Fibroblast of villous mesenchyme (primary cell): ENCODE data around the gene SNAPIN. TPM values are rescaled to one million over a fixed set of nuclear protein-coding genes. Genes with fewer than 3 reads are reported as not detected.

Experiments
- DNase-seq: peaks from one replicate; pipeline ENCODE4 v3.0.0-alpha.2; 2010; ENCODE audit warnings: low read depth
- H3K4me3 ChIP-seq: 2 replicates; pipeline ENCODE4 v1.5.1; 2011; ENCODE audit warnings: low read depth, mild to moderate bottlenecking, low read length
- CTCF ChIP-seq: IDR thresholded peaks from 2 replicates; pipeline ENCODE4 v1.5.1; 2012; ENCODE audit warnings: low read depth, mild to moderate bottlenecking, low read length; ENCODE audit not compliant: insufficient read depth
- total RNA-seq: library from RNA; depleted of rRNA; stranded (reverse); fragments of >200 nt; gene quantifications from 2 replicates; pipeline ENCODE4 v1.2.3, GENCODE V29; 2012

Gene SNAPIN
- total RNA-seq, 1 donor: 66.1 TPM

DNA sequence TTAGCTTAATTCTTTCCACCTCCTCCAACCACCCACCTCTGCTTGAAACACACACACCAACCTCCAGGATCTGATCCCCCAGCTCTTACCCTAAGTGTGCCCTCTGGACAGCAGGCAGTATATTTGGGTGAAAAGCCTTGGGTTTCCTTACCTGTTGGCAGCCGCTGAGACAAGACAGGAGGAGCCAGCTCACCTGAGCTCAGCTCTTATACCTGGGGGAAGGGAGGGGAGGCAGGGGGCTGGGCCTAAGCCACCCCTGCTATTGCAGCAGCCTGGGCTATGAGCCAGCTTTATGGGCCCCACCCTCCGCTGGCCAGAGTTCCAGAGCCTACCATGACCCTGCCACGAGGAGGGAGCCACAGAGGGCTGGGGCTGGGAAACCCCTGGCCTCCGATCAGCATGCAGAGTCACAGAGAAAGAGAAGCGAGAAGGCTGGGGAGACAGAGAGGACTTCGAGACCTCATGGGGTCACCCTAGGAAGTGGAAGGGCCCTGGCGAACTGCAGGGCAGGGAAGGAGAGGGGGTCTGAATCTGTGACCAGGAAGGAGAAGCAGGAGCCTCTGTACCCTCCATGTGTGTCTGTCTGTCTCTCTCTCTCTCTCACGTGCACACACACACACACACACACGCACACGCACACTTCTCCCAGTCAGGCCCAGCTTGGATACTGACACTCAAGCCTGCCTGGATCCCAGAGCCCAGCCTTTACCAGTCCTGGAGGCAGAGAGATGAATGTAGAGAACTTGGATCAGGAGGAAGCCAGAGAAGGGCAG, 42.2 kb upstream of the SNAPIN start, which contains the start of gene S100A14:
TSS of gene S100A14 (minus strand) at position 182 of the 773 bp plus-strand sequence. CDS start 467 bp downstream, outside the sequence.
- no peak for TF ChIP-seq CTCF
- no peak for DNase-seq
- no peak within 1 kb of the TSS for H3K4me3 ChIP-seq

DNA sequence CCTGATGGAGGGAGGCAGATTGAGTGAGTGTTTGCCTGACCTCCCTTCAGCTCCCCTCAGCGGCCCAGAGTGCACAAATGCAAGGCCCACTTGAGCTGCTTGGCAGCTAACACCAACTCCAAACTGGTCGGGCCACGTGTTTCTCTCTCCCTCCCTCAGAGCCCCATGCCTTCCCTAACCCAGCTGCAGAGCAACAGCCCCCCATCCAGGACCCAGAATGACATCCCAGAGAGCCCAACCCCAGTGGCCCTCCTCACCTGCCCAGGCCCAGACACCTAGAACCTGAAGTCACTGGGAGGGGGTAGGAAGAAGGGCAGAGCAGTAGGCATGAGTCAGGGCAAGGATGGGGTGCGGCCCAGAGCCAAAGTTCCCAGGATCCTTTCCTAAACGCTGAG, 41.6 kb upstream of the SNAPIN start:
- TF ChIP-seq CTCF: no peak
- DNase-seq: no peak
- no peak overlapping the region for H3K4me3 ChIP-seq

DNA sequence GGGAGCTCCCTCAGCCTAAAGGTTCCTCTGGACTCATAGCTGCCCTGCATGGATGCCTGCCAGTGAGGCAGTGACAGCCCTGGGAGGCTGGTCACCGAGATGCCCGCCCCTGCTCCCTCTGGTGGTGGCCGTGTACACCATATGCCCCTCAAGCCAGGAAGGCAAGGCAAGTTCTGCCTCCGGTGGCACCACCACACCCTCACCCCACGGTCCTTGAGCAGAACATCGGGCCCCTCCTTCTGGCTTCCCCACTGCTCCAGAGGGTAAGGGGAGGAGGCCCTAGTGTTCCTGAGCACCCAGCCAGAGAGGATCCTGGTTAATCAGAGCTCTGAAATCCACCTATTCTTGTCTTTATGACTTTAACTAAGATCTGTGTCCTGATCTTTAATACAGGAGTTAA, 40.8 kb upstream of the SNAPIN start:
- peak; percentile 75 for TF ChIP-seq CTCF
- no peak overlapping the region for H3K4me3 ChIP-seq
- peak; percentile 51 for DNase-seq

- no peak overlapping the region for H3K4me3 ChIP-seq
- no peak for DNase-seq
These were observed 39.3 kb upstream of the SNAPIN start for GRCh38 chr1:153619171-153619570.

DNA sequence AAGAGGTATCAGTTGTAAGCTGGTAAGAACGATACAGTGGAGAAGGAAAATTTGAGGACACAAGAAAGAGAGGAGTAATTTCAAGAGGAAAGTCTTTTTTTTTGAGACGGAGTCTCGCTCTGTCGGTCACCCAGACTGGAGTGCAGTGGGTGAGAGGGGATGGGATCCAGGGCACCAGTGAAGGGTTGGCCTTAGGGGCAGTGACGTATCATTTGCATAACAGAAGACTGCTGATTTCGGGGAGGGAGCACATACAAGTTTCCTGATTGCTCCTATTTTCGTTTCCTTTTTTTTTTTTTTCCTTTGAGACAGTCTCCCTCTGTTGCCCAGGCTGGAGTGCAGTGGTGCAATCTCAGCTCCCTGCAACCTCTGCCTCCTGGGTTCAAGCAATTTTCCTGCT, 35.4 kb upstream of the SNAPIN start:
- no peak for DNase-seq
- TF ChIP-seq CTCF: no peak
- H3K4me3 ChIP-seq: no peak overlapping the region

More at GRCh38 chr1:153619171-153619570, 39.3 kb upstream of the SNAPIN start:
- TF ChIP-seq CTCF: no peak

- no peak overlapping the region for H3K4me3 ChIP-seq
- no peak for DNase-seq
- TF ChIP-seq CTCF: no peak
These were observed 33.4 kb upstream of the SNAPIN start for GRCh38 chr1:153624965-153625611.
